Measurements from ENCODE around the gene LRRC49.
"Not testable (repeated sequence)": the region's sequence is repeated elsewhere in the genome, so short reads cannot be mapped to it uniquely, and the experiment has no call there.

Gene LRRC49

GRCh38 chr15:70856884-70857561, 35.6 kb upstream of the LRRC49 start:
- Histone ChIP-seq H3K79me1 (ENCODE audit: low read length) (no peaks in the 10 kb centered on the region), H4K5ac (ENCODE audit: low read length) (no peak overlapping the region), H3K27me3 (ENCODE audit: insufficient read depth, low read length, poor library complexity) (no peaks in the 10 kb centered on the region), H2BK120ac (ENCODE audit: low read depth, low read length) (no peak overlapping the region), H3K23ac (ENCODE audit: low read length) (no peak overlapping the region), H3K4me2 (ENCODE audit: low read length) (no peak overlapping the region), H3K36me3 (ENCODE audit: control insufficient read depth, insufficient read depth, low read length) (no peaks in the 10 kb centered on the region), H2BK5ac (ENCODE audit: low read length) (no peak overlapping the region), H3K56ac (ENCODE audit: low read length) (no peak overlapping the region), H3K4me1 (ENCODE audit: control insufficient read depth, low read depth, low read length) (no peaks in the 10 kb centered on the region), H2AK5ac (ENCODE audit: low read length) (no peak overlapping the region), H3K4ac (ENCODE audit: low read depth, low read length) (no peak overlapping the region), H3K9ac (ENCODE audit: low read length) (no peak overlapping the region), H3K27ac (ENCODE audit: low read depth, low read length) (no peak overlapping the region), H3K79me2 (ENCODE audit: control insufficient read depth, insufficient read depth, low read length) (no peaks in the 10 kb centered on the region), H2BK15ac (replicated peaks; ENCODE audit: low read depth) (no peak overlapping the region), H3K4me3 (ENCODE audit: low read length) (no peak overlapping the region), H4K8ac (ENCODE audit: low read depth, low read length) (no peak overlapping the region), H3K18ac (ENCODE audit: low read length) (no peak overlapping the region)
- no CpG with 5 or more reads among the region's 5 CpGs for WGBS (ENCODE audit: extremely low coverage, insufficient coverage, low lambda C conversion rate)
- DNase-seq, result peak; percentile 76

GRCh38 chr15:70857562-70858285, 34.9 kb upstream of the LRRC49 start:
- Histone ChIP-seq H2BK120ac (ENCODE audit: low read depth, low read length) (no peak overlapping the region), H2BK5ac (ENCODE audit: low read length) (no peak overlapping the region), H4K8ac (ENCODE audit: low read depth, low read length) (no peak overlapping the region), H3K79me1 (ENCODE audit: low read length) (no peaks in the 10 kb centered on the region), H3K4me3 (ENCODE audit: low read length) (no peak overlapping the region), H3K36me3 (ENCODE audit: control insufficient read depth, insufficient read depth, low read length) (no peaks in the 10 kb centered on the region), H2BK15ac (replicated peaks; ENCODE audit: low read depth) (no peak overlapping the region), H3K4me1 (ENCODE audit: control insufficient read depth, low read depth, low read length) (no peaks in the 10 kb centered on the region), H3K56ac (ENCODE audit: low read length) (no peak overlapping the region), H3K18ac (ENCODE audit: low read length) (no peak overlapping the region), H3K79me2 (ENCODE audit: control insufficient read depth, insufficient read depth, low read length) (no peaks in the 10 kb centered on the region), H3K27me3 (ENCODE audit: insufficient read depth, low read length, poor library complexity) (no peaks in the 10 kb centered on the region), H3K23ac (ENCODE audit: low read length) (no peak overlapping the region), H3K4ac (ENCODE audit: low read depth, low read length) (no peak overlapping the region), H3K27ac (ENCODE audit: low read depth, low read length) (no peak overlapping the region), H3K4me2 (ENCODE audit: low read length) (no peak overlapping the region), H4K5ac (ENCODE audit: low read length) (no peak overlapping the region), H3K9ac (ENCODE audit: low read length) (no peak overlapping the region), H2AK5ac (ENCODE audit: low read length) (no peak overlapping the region)
- WGBS (ENCODE audit: extremely low coverage, insufficient coverage, low lambda C conversion rate), result no CpG with 5 or more reads among the region's 3 CpGs
- DNase-seq, result no peak

DNA sequence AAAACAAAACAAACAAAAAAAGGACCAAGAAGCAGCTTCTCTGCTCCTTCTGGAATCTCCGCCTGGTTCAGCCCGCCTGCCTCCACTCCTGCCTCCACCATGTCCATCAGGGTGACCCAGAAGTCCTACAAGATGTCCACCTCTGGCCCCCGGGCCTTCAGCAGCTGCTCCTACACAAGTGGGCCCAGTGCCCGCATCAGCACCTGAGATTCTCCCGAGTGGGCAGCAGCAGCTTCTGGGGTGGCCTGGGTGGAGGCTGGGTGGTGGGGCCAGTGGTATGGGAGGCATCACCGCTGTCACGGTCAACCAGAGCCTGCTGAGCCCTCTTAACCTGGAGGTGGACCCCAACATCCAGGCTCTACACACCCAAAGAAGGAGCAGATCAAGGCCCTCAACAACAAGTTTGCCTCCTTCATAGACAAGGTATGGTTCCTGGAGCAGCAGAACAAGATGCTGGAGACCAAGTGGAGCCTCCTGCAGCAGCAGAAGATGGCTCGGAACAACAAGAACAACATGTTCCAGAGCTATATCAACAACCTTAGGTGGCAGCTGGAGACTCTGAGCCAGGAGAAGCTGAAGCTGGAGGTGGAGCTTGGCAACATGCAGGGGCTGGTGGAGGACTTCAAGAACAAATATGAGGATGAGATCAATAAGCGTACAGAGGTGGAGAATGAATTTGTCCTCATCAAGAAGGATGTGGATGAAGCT, 33.9 kb upstream of the LRRC49 start:
- not testable (repeated sequence) for H3K56ac ChIP-seq (ENCODE audit: low read length); H3K9ac ChIP-seq (ENCODE audit: low read length); H3K4ac ChIP-seq (ENCODE audit: low read depth, low read length); H3K27me3 ChIP-seq (ENCODE audit: insufficient read depth, low read length, poor library complexity); DNase-seq; H2BK120ac ChIP-seq (ENCODE audit: low read depth, low read length); H3K4me2 ChIP-seq (ENCODE audit: low read length); H3K79me1 ChIP-seq (ENCODE audit: low read length); H3K4me1 ChIP-seq (ENCODE audit: control insufficient read depth, low read depth, low read length); H3K18ac ChIP-seq (ENCODE audit: low read length); H4K8ac ChIP-seq (ENCODE audit: low read depth, low read length); H4K5ac ChIP-seq (ENCODE audit: low read length); H2AK5ac ChIP-seq (ENCODE audit: low read length); H3K27ac ChIP-seq (ENCODE audit: low read depth, low read length); H2BK5ac ChIP-seq (ENCODE audit: low read length); H3K36me3 ChIP-seq (ENCODE audit: control insufficient read depth, insufficient read depth, low read length); H3K79me2 ChIP-seq (ENCODE audit: control insufficient read depth, insufficient read depth, low read length); H2BK15ac ChIP-seq (replicated peaks; ENCODE audit: low read depth); H3K4me3 ChIP-seq (ENCODE audit: low read length); H3K23ac ChIP-seq (ENCODE audit: low read length)
- WGBS (ENCODE audit: extremely low coverage, insufficient coverage, low lambda C conversion rate), result no CpG with 5 or more reads among the region's 9 CpGs

GRCh38 chr15:70859322-70859908, 33.2 kb upstream of the LRRC49 start:
- no peak overlapping the region for H2BK120ac ChIP-seq (ENCODE audit: low read depth, low read length)
- no peaks in the 10 kb centered on the region for H3K79me2 ChIP-seq (ENCODE audit: control insufficient read depth, insufficient read depth, low read length)
- no peak overlapping the region for H3K27ac ChIP-seq (ENCODE audit: low read depth, low read length)
- H2BK5ac ChIP-seq (ENCODE audit: low read length), result no peak overlapping the region
- no peak for DNase-seq
- no peak overlapping the region for H2AK5ac ChIP-seq (ENCODE audit: low read length)
- no peak overlapping the region for H3K4me3 ChIP-seq (ENCODE audit: low read length)
- H3K27me3 ChIP-seq (ENCODE audit: insufficient read depth, low read length, poor library complexity), result no peaks in the 10 kb centered on the region
- no peak overlapping the region for H2BK15ac ChIP-seq (replicated peaks; ENCODE audit: low read depth)
- H3K18ac ChIP-seq (ENCODE audit: low read length), result no peak overlapping the region
- no peak overlapping the region for H3K4ac ChIP-seq (ENCODE audit: low read depth, low read length)
- H3K4me1 ChIP-seq (ENCODE audit: control insufficient read depth, low read depth, low read length), result no peaks in the 10 kb centered on the region
- H3K79me1 ChIP-seq (ENCODE audit: low read length), result no peaks in the 10 kb centered on the region
- WGBS (ENCODE audit: extremely low coverage, insufficient coverage, low lambda C conversion rate), result no CpG with 5 or more reads among the region's 14 CpGs
- no peak overlapping the region for H4K8ac ChIP-seq (ENCODE audit: low read depth, low read length)
- no peak overlapping the region for H4K5ac ChIP-seq (ENCODE audit: low read length)
- no peak overlapping the region for H3K4me2 ChIP-seq (ENCODE audit: low read length)
- H3K23ac ChIP-seq (ENCODE audit: low read length), result no peak overlapping the region
- no peaks in the 10 kb centered on the region for H3K36me3 ChIP-seq (ENCODE audit: control insufficient read depth, insufficient read depth, low read length)
- H3K56ac ChIP-seq (ENCODE audit: low read length), result no peak overlapping the region
- no peak overlapping the region for H3K9ac ChIP-seq (ENCODE audit: low read length)

- WGBS (ENCODE audit: extremely low coverage, insufficient coverage, low lambda C conversion rate), result no CpG with 5 or more reads among the region's 11 CpGs
- Histone ChIP-seq H3K36me3 (ENCODE audit: control insufficient read depth, insufficient read depth, low read length) (no peaks in the 10 kb centered on the region), H4K8ac (ENCODE audit: low read depth, low read length) (no peak overlapping the region), H3K79me2 (ENCODE audit: control insufficient read depth, insufficient read depth, low read length) (no peaks in the 10 kb centered on the region), H3K27ac (ENCODE audit: low read depth, low read length) (no peak overlapping the region), H3K4ac (ENCODE audit: low read depth, low read length) (no peak overlapping the region), H3K4me1 (ENCODE audit: control insufficient read depth, low read depth, low read length) (no peaks in the 10 kb centered on the region), H2BK120ac (ENCODE audit: low read depth, low read length) (no peak overlapping the region), H3K56ac (ENCODE audit: low read length) (no peak overlapping the region), H3K79me1 (ENCODE audit: low read length) (no peaks in the 10 kb centered on the region), H3K23ac (ENCODE audit: low read length) (no peak overlapping the region), H2BK5ac (ENCODE audit: low read length) (no peak overlapping the region), H3K4me2 (ENCODE audit: low read length) (no peak overlapping the region), H3K18ac (ENCODE audit: low read length) (no peak overlapping the region), H3K27me3 (ENCODE audit: insufficient read depth, low read length, poor library complexity) (no peaks in the 10 kb centered on the region), H2BK15ac (replicated peaks; ENCODE audit: low read depth) (no peak overlapping the region), H2AK5ac (ENCODE audit: low read length) (no peak overlapping the region), H3K4me3 (ENCODE audit: low read length) (no peak overlapping the region), H4K5ac (ENCODE audit: low read length) (no peak overlapping the region), H3K9ac (ENCODE audit: low read length) (no peak overlapping the region)
- DNase-seq, result no peak
Observed at GRCh38 chr15:70859998-70860397, 32.6 kb upstream of the LRRC49 start.

Measured in mesendoderm (in vitro differentiated cells).